Frontal cortex (tissue), 1 donor: Measurements from ENCODE around the gene RPS3A. TPM values are rescaled to one million over a fixed set of nuclear protein-coding genes. Genes with fewer than 3 reads are reported as not detected.
A peak's percentile ranks its signal among the peaks of the same experiment; 100 is the strongest.

Experiments
- small RNA-seq: library from RNA; depleted of rRNA; stranded (forward); fragments of <200 nt; gene quantifications from one replicate; pipeline ENCODE3, GENCODE V24; 2014
- total RNA-seq: library from RNA; depleted of rRNA; stranded (reverse); fragments of >200 nt; gene quantifications from one replicate; pipeline ENCODE4 v1.2.3, GENCODE V29; 2014

Gene RPS3A
- total RNA-seq, 1 donor from 2014 or later, result 4,290 TPM

Small RNA genes within 50 kb of the gene (small RNA-seq; reads per million reads assigned to genes)
- gene SNORD73A, result not detected
- gene SNORD73B, result 1.2 reads per million, percentile 72 among the genes with 10 or more reads in this experiment

Other genes starting within 250 kb of the RPS3A start
- 23.2 TPM for gene LRBA, start 84.3 kb upstream of the RPS3A start, total RNA-seq
- gene PRSS48, start 177.5 kb downstream of the RPS3A start, total RNA-seq, result not detected
- 8.2 TPM for gene SH3D19, start 226.0 kb downstream of the RPS3A start, total RNA-seq